ENCODE measurements around the gene DIAPH3. TPM values are rescaled to one million over a fixed set of nuclear protein-coding genes. Genes with fewer than 3 reads are reported as not detected.
"Not testable (repeated sequence)": the region's sequence is repeated elsewhere in the genome, so short reads cannot be mapped to it uniquely, and the experiment has no call there.

The DIAPH3 gene
- total RNA-seq, 2 experiments from 2014 or later: 28.5 to 29.3 TPM

GRCh38 chr13:60043262-60043661 lies 120.5 kb downstream of the DIAPH3 start:
- no peak for ATAC-seq
- intact Hi-C loops (cut with DNase I, micrococcal nuclease): no loop called here

GRCh38 chr13:60040668-60041067 lies 123.1 kb downstream of the DIAPH3 start:
- H3K27me3 Mint-ChIP-seq; DNase-seq; H3K4me1 Mint-ChIP-seq; POLR2A ChIA-PET; H3K36me3 Mint-ChIP-seq (ENCODE audit: low read depth); intact Hi-C loops (cut with DNase I, micrococcal nuclease); ATAC-seq; H3K4me3 Mint-ChIP-seq; H3K9me3 Mint-ChIP-seq (ENCODE audit: low read depth); H3K27ac Mint-ChIP-seq: not testable (repeated sequence)
- CTCF ChIA-PET: interaction anchor here (0.7 kb wide), 1 partner anchor 77 kb away, joined by 3 read pairs; no protein-coding TSS in a partner anchor

More at GRCh38 chr13:60043262-60043661, 120.5 kb downstream of the DIAPH3 start:
- no peaks in the 10 kb centered on the region for H3K4me1 Mint-ChIP-seq
- H3K27ac Mint-ChIP-seq: no peak overlapping the region
- no peak for DNase-seq
- H3K36me3 Mint-ChIP-seq (ENCODE audit: low read depth): no peaks in the 10 kb centered on the region
- no peaks in the 10 kb centered on the region for H3K27me3 Mint-ChIP-seq
- H3K9me3 Mint-ChIP-seq (ENCODE audit: low read depth): no peaks in the 10 kb centered on the region
- H3K4me3 Mint-ChIP-seq: no peak overlapping the region
- POLR2A ChIA-PET: no interaction called here
- CTCF ChIA-PET: interaction anchor here (0.9 kb wide), 1 partner anchor 51 kb away, joined by 3 read pairs; no protein-coding TSS in a partner anchor

- Mint-ChIP-seq H3K36me3 (ENCODE audit: low read depth) (no peaks in the 10 kb centered on the region), H3K9me3 (ENCODE audit: low read depth) (peaks cover 2% of the 10 kb centered on the region), H3K27me3 (no peaks in the 10 kb centered on the region), H3K27ac (no peak overlapping the region), H3K4me1 (no peaks in the 10 kb centered on the region), H3K4me3 (no peak overlapping the region)
- POLR2A ChIA-PET: no interaction called here
- ATAC-seq (no peak), DNase-seq (no peak)
- intact Hi-C loops (cut with DNase I, micrococcal nuclease): no loop called here
- CTCF ChIA-PET: no interaction called here
Observed at GRCh38 chr13:60035874-60036273, 127.9 kb downstream of the DIAPH3 start.

GRCh38 chr13:60032851-60033250 lies 130.9 kb downstream of the DIAPH3 start:
- Mint-ChIP-seq H3K27ac (no peak overlapping the region), H3K4me3 (no peak overlapping the region), H3K36me3 (ENCODE audit: low read depth) (no peaks in the 10 kb centered on the region), H3K27me3 (no peaks in the 10 kb centered on the region), H3K9me3 (ENCODE audit: low read depth) (peaks cover 2% of the 10 kb centered on the region), H3K4me1 (no peaks in the 10 kb centered on the region)
- ATAC-seq (no peak), DNase-seq (no peak)
- CTCF ChIA-PET: no interaction called here
- POLR2A ChIA-PET: no interaction called here
- intact Hi-C loops (cut with DNase I, micrococcal nuclease): no loop called here

- POLR2A ChIA-PET: no interaction called here
- H3K4me3 Mint-ChIP-seq: no peak overlapping the region
- peaks cover 6% of the 10 kb centered on the region for H3K36me3 Mint-ChIP-seq (ENCODE audit: low read depth)
- ATAC-seq (no peak), DNase-seq (no peak)
- H3K27me3 Mint-ChIP-seq: no peaks in the 10 kb centered on the region
- H3K9me3 Mint-ChIP-seq (ENCODE audit: low read depth): peaks cover 13% of the 10 kb centered on the region
- H3K4me1 Mint-ChIP-seq: no peaks in the 10 kb centered on the region
- CTCF ChIA-PET: no interaction called here
- H3K27ac Mint-ChIP-seq: no peak overlapping the region
- intact Hi-C loops (cut with DNase I, micrococcal nuclease): no loop called here
Observed at GRCh38 chr13:60028021-60028420, 135.7 kb downstream of the DIAPH3 start.

GRCh38 chr13:60026286-60026685 lies 137.4 kb downstream of the DIAPH3 start:
- H3K36me3 Mint-ChIP-seq (ENCODE audit: low read depth): peaks cover 6% of the 10 kb centered on the region
- ATAC-seq (no peak), DNase-seq (no peak)
- no peak overlapping the region for H3K4me3 Mint-ChIP-seq
- H3K9me3 Mint-ChIP-seq (ENCODE audit: low read depth): peaks cover 11% of the 10 kb centered on the region
- intact Hi-C loops (cut with DNase I, micrococcal nuclease): no loop called here
- no peak overlapping the region for H3K27ac Mint-ChIP-seq
- ChIA-PET CTCF (no interaction called here), POLR2A (no interaction called here)
- no peaks in the 10 kb centered on the region for H3K27me3 Mint-ChIP-seq
- H3K4me1 Mint-ChIP-seq: no peaks in the 10 kb centered on the region

- Mint-ChIP-seq H3K4me3 (no peak overlapping the region), H3K36me3 (ENCODE audit: low read depth) (peaks cover 6% of the 10 kb centered on the region), H3K27ac (no peak overlapping the region), H3K4me1 (peaks cover 7% of the 10 kb centered on the region), H3K27me3 (no peaks in the 10 kb centered on the region), H3K9me3 (ENCODE audit: low read depth) (peaks cover 9% of the 10 kb centered on the region)
- ChIA-PET POLR2A (no interaction called here), CTCF (no interaction called here)
- DNase-seq (no peak), ATAC-seq (no peak)
- intact Hi-C loops (cut with DNase I, micrococcal nuclease): no loop called here
Observed at GRCh38 chr13:60020288-60020687, 143.4 kb downstream of the DIAPH3 start.

GRCh38 chr13:60019119-60019993 lies 144.4 kb downstream of the DIAPH3 start:
- CTCF ChIA-PET: no interaction called here
- no peak overlapping the region for H3K4me3 Mint-ChIP-seq
- DNase-seq (no peak), ATAC-seq (no peak)
- no peak overlapping the region for H3K27ac Mint-ChIP-seq
- peaks cover 7% of the 10 kb centered on the region for H3K4me1 Mint-ChIP-seq
- peaks cover 2% of the 10 kb centered on the region for H3K36me3 Mint-ChIP-seq (ENCODE audit: low read depth)
- H3K9me3 Mint-ChIP-seq (ENCODE audit: low read depth): peaks cover 5% of the 10 kb centered on the region
- POLR2A ChIA-PET: no interaction called here
- no peaks in the 10 kb centered on the region for H3K27me3 Mint-ChIP-seq
- intact Hi-C loops (cut with DNase I, micrococcal nuclease): no loop called here

GRCh38 chr13:60018536-60018935 lies 145.2 kb downstream of the DIAPH3 start:
- no peak overlapping the region for H3K27ac Mint-ChIP-seq
- POLR2A ChIA-PET: no interaction called here
- no peaks in the 10 kb centered on the region for H3K9me3 Mint-ChIP-seq (ENCODE audit: low read depth)
- intact Hi-C loops (cut with DNase I, micrococcal nuclease): no loop called here
- no peaks in the 10 kb centered on the region for H3K27me3 Mint-ChIP-seq
- DNase-seq (no peak), ATAC-seq (no peak)
- no peak overlapping the region for H3K4me3 Mint-ChIP-seq
- H3K4me1 Mint-ChIP-seq: peaks cover 7% of the 10 kb centered on the region
- no peaks in the 10 kb centered on the region for H3K36me3 Mint-ChIP-seq (ENCODE audit: low read depth)
- CTCF ChIA-PET: no interaction called here

GRCh38 chr13:60016229-60016628 lies 147.5 kb downstream of the DIAPH3 start:
- CTCF ChIA-PET: no interaction called here
- no peaks in the 10 kb centered on the region for H3K27me3 Mint-ChIP-seq
- H3K27ac Mint-ChIP-seq: no peak overlapping the region
- intact Hi-C loops (cut with DNase I, micrococcal nuclease): no loop called here
- no peaks in the 10 kb centered on the region for H3K36me3 Mint-ChIP-seq (ENCODE audit: low read depth)
- H3K9me3 Mint-ChIP-seq (ENCODE audit: low read depth): no peaks in the 10 kb centered on the region
- peaks cover 7% of the 10 kb centered on the region for H3K4me1 Mint-ChIP-seq
- no peak overlapping the region for H3K4me3 Mint-ChIP-seq
- DNase-seq: no peak
- POLR2A ChIA-PET: no interaction called here
- no peak for ATAC-seq

GRCh38 chr13:60013166-60013565 lies 150.6 kb downstream of the DIAPH3 start:
- DNase-seq (no peak), ATAC-seq (no peak)
- no peak overlapping the region for H3K4me3 Mint-ChIP-seq
- no peaks in the 10 kb centered on the region for H3K9me3 Mint-ChIP-seq (ENCODE audit: low read depth)
- CTCF ChIA-PET: no interaction called here
- POLR2A ChIA-PET: no interaction called here
- H3K27me3 Mint-ChIP-seq: no peaks in the 10 kb centered on the region
- intact Hi-C loops (cut with DNase I, micrococcal nuclease): no loop called here
- no peaks in the 10 kb centered on the region for H3K4me1 Mint-ChIP-seq
- H3K27ac Mint-ChIP-seq: no peak overlapping the region
- no peaks in the 10 kb centered on the region for H3K36me3 Mint-ChIP-seq (ENCODE audit: low read depth)

GRCh38 chr13:60012488-60012887 lies 151.2 kb downstream of the DIAPH3 start:
- ATAC-seq (no peak), DNase-seq (no peak)
- no peaks in the 10 kb centered on the region for H3K9me3 Mint-ChIP-seq (ENCODE audit: low read depth)
- ChIA-PET CTCF (no interaction called here), POLR2A (no interaction called here)
- no peak overlapping the region for H3K4me3 Mint-ChIP-seq
- H3K27me3 Mint-ChIP-seq: no peaks in the 10 kb centered on the region
- H3K4me1 Mint-ChIP-seq: no peaks in the 10 kb centered on the region
- no peak overlapping the region for H3K27ac Mint-ChIP-seq
- intact Hi-C loops (cut with DNase I, micrococcal nuclease): no loop called here
- no peaks in the 10 kb centered on the region for H3K36me3 Mint-ChIP-seq (ENCODE audit: low read depth)

Data from activated CD4-positive, alpha-beta T cell treated with anti-CD3 and anti-CD28 coated beads for 36 hours (primary cell).